HT-29 (cell line): ENCODE results near the gene VWA3A. TPM values are rescaled to one million over a fixed set of nuclear protein-coding genes. Genes with fewer than 3 reads are reported as not detected.
"Not testable (repeated sequence)": the region's sequence is repeated elsewhere in the genome, so short reads cannot be mapped to it uniquely, and the experiment has no call there.

Experiments used
- DNase-seq: peaks from one replicate; pipeline ENCODE4 v3.0.0-alpha.2; 2015; ENCODE audit warnings: low spot score
- total RNA-seq: library from RNA; depleted of rRNA; stranded (reverse); fragments of >200 nt; shearing (Covaris generic); gene quantifications from 2 replicates; pipeline ENCODE4 v1.2.3, GENCODE V29; 2014; rRNA removed

The VWA3A gene
- not detected in 2 replicates for total RNA-seq

GRCh38 chr16:22092143-22092933, at the start of gene VWA3A:
TSS of gene VWA3A (plus strand) at chr16:22092541. CDS start at chr16:22092638, 97 bp downstream.
- DNase-seq = peak; percentile 84

DNA sequence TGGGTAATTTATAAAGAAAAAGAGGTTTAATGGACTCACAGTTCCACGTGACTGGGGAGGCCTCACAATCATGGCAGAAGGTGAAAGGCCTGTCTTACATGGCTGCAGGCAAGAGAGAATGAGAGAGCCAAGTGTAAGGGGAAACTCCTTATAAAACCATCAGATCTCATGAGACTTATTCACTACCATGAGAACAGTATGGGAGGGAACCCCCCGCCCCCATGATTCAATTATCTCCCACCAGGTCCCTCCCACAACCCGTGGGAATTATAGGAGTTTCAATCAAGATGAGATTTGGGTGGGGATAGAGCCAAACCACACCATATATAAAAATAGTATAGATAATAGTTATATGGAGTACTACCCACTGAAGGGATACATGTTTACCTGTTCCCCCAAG, 48.5 kb upstream of the VWA3A start:
- not testable (repeated sequence) for DNase-seq

DNA sequence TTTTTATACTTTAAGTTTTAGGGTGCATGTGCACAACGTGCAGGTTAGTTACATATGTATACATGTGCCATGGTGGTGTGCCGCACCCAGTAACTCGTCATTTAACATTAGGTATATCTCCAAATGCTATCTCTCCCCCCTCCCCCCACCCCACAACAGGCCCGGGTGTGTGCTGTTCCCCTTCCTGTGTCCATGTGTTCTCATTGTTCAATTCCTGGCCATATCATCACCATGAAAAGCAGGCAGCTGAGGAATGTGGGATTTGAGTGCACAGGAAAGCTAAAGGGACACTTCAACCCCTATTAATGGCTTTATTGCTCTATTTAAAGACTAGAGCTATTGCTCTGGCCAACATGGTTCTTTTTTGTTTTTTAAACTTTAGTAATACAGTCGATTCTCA, 46.5 kb upstream of the VWA3A start:
- not testable (repeated sequence) for DNase-seq

DNA sequence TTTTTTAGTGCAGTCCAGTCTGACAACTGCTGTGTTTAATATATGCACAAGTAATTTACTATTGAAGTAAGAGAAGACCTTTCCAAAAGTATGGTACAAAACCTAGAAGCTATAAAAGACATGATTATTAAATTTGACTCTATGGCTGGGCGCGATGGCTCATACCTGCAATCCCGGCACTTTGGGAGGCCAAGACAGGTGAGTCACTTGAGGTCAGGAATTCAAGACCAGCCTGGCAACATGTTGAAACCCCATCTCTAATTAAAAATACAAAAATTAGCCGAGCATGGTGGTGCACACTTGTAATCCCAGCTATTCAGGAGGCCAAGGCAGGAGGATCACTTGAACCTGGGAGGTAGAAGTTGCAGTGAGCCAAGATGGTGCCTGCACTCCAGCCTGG, 41.4 kb upstream of the VWA3A start:
- no peak for DNase-seq

GRCh38 chr16:22052980-22053379, 39.4 kb upstream of the VWA3A start:
- DNase-seq = no peak

DNA sequence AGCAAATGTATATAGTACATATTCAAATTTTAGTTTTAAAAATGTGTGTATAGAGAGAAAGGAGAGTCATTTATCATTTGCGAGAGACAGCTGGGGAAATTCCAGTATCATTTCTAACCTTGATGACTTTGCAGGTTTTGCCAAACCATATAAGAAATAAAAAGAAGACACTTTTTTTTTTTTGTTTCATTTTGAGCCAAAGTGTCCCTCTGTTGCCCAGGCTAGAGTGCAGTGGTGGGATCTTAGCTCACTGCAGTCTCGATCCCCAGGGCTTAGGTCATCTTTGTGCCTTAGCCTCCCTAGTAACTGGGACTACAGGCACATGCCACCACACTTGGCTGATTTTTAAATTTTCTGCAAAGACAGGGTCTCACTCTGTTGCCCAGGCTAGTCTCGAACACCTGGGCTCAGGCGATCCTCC, 38.4 kb upstream of the VWA3A start:
- DNase-seq = no peak

GRCh38 chr16:22054847-22055590, 37.3 kb upstream of the VWA3A start:
- no peak for DNase-seq

- DNase-seq = no peak
Measured at GRCh38 chr16:22055881-22056280, 36.5 kb upstream of the VWA3A start.

DNA sequence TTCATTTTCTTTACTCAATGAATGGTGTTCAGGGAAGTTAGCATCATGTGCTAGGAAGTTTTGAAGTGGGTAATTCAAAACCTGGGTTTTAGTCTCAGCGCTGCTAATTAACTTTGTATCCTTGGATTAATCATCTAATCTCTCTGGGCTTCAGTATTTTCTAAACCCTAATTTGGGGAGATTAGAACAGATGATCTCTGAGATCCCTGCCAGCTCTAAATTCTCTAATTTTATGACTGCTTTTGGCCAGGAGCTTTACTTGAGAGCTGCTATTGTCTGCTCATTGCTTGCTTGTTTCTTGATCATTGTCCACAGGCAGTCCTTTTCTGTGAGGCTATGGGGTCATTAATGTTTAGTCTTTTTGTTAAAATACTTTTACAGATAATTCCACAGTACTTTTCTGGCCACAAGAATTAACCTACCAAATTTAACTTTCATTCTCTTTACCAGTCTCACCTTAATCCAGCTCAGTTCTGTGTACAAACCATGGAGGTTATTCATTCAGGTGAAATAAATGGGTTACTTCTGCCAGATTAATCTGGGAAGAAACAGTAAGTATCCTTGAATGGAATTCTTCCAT, 28.4 kb upstream of the VWA3A start:
- no peak for DNase-seq

DNA sequence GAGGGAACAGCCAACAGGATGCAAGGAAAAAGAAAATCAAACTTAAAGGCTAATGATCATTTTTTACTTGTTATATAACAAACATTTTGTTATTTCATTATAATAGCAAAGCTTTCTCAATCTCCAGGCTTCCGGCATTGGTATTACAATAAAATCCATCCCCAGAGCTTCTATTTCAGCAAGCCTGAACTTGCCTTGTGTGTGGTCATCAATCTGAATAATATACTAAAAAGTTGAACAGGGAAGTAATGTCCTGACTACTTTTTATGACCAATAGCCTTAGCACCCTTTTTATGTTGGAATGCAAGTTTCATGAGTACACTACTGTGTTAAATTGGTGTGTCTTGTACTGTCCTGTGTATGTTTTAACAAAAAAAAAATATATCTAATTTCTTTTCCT, 27.1 kb upstream of the VWA3A start:
- no peak for DNase-seq

- DNase-seq = no peak
Measured at GRCh38 chr16:22070361-22071330, 21.7 kb upstream of the VWA3A start.

DNA sequence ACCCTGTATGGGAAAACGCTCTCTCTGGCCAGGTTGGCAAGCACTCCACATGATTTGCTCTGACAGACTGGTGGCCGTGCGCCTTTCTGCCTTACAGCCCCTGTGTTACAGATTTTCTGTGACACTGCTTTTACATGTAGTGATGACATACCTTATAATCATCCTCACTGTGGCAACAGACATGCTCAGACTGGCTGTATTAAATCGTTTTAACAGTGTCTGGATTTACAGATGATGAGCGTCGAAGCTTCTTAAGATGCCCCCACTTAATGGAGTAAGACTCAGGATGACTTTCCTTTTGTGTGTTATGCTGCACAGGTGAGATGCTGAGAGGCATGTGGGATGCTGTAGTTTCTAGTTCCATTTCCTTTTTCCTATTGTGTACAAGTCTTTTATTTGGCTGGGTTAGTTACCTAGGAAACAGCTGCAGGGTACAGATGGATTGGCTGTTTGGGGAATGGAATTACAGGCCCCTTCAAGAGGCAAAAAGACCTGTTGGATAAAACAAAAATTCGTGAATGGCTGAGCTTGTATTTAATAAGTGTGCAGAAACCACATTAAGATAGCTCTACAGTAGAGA, 20.9 kb upstream of the VWA3A start:
- DNase-seq = no peak

- no peak for DNase-seq
Measured at GRCh38 chr16:22073350-22073749, 19.0 kb upstream of the VWA3A start.

GRCh38 chr16:22075043-22075757, 17.1 kb upstream of the VWA3A start:
- no peak for DNase-seq

DNA sequence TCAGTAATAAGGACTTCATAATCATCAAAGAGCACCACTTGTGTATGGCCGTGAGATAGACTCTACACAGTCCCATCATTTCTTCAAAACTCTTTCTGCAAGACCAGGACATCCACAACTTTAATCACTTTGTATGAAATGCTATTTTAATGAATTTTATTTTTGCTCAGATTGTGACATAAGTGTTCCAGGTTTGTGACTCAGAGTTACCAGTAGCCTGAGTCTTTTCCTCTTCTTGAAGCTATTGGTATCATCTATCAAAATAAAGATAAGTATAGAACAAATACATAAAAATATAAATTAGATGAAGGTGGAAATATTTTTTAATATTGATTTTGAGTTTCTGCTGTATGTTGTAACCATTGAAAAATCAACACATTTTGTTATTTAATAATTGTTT, 16.6 kb upstream of the VWA3A start:
- DNase-seq = no peak

DNA sequence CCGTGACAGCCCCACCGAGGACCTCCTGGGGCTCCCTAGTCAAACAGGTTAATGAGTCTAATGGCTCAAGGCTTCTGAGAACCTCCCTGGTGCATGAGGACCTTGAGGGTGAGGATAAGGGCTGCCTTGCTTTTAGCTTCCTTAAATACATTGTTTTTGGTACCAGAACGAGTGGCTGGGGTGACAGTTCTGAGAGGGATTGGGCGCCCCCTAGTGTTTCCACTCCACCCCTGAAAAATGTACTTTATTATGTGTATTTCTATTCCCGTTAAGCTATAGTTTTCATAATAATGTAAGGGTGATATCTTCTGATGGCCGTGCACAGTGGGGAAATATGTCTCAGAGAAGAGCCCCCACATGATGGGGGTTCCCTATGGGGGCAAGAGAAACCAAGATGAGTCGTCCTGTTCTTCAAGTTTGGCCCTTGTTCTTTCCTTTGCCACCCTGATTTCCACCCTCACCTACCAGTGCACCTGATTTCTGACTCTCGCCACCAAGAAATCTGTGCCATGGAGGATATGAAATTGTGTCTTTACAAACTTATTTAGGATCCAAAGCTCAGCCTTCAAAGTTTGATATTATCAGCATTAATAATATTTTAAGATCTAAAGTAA, 14.5 kb upstream of the VWA3A start:
- DNase-seq = peak; percentile 86

GRCh38 chr16:22078656-22079055, 13.7 kb upstream of the VWA3A start:
- DNase-seq = no peak

DNA sequence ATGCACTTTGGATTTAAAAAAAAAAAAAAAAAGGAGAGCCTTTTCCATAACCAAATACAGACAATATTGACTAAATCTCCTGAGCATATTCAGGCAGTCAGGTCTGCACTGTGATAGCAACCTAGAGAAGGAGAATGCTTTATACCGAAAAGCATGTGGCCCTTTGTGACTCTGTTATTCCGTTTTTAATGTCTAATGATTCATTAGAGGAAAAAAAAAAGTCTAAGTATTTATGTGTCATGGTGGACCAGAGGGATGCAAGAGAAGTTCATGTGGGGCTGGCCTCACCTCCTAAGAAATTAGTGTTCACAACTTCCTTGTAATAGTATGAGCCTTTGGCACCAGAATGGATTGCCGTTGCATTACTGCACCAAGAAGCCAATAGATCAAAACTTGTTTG, 11.3 kb upstream of the VWA3A start:
- DNase-seq = no peak

DNA sequence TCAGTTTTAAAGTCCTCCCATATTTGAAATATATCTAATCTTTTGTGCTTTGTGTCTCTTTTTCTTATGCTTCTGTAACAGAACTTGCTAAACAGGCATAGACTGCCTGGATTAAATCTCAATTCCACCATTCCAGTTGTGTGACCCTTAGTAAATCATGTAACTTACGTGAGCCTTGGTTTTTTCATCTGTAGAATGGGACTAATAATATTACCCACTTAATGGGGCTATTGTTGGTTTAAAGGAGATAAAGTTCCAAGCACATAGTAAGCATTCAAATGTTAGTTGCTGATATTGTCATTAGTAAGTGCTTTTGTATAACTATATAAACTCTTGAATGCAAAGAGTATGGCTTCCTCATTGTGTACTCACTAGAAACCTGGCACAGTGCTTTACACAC, 5.9 kb upstream of the VWA3A start:
- DNase-seq = no peak

DNA sequence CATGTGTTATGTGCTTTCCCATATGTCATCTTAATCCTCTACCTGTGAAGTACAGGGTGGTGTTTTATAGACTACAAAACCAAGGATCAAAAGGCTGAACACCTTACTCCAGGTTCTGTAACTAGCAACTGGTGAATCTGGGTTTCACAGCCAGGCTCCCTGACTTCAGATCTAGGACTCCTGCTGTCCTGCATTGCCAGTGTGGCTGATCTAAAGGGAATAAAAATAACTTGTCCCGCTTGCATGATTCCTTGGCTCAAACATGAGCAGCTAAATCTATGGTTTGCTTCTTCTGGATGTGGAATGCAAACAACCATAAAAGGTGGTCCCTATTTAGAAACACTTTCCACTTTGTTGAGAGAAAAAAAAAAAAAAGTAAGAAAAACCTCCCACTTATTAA, 3.7 kb upstream of the VWA3A start:
- no peak for DNase-seq
